Measurements from ENCODE around the gene TMEM200C. TPM values are rescaled to one million over a fixed set of nuclear protein-coding genes. Genes with fewer than 3 reads are reported as not detected.

TMEM200C gene
- total and polyA plus RNA-seq, 10 of the 15 experiments (the other 5 are each of a cell fraction or from before 2014, with no cell fraction given), result not detected

- ChIA-PET SMC1A (ENCODE audit: uncharacterized antibody, unreplicated experiment) (interaction anchor here (0.6 to 0.7 kb wide), 2 partner anchors 11 to 57 kb away, joined by 3 to 4 read pairs; no protein-coding TSS in a partner anchor), POLR2A (no interaction called here), RAD21 (ENCODE audit: unreplicated experiment) (no interaction called here), CTCF (interaction anchor here (0.7 kb wide), 1 partner anchor 1061 kb away, joined by 3 read pairs; no protein-coding TSS in a partner anchor)
- BruUV-seq (replicated peaks), result no TSS peak
- TF ChIP-seq, protein P1, sequence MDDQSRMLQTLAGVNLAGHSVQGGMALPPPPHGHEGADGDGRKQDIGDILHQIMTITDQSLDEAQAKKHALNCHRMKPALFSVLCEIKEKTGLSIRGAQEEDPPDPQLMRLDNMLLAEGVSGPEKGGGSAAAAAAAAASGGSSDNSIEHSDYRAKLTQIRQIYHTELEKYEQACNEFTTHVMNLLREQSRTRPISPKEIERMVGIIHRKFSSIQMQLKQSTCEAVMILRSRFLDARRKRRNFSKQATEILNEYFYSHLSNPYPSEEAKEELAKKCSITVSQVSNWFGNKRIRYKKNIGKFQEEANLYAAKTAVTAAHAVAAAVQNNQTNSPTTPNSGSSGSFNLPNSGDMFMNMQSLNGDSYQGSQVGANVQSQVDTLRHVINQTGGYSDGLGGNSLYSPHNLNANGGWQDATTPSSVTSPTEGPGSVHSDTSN (IDR thresholded peaks at IDR 0.05; ENCODE audit: insufficient replicate concordance, low read depth, low read length), result no peak
- TF ChIP-seq SREBF1 (IDR thresholded peaks at IDR 0.05; ENCODE audit: low read length), result no peak
- no peak for TF ChIP-seq NR2C2 (IDR thresholded peaks at IDR 0.05; ENCODE audit: borderline replicate concordance, control insufficient read depth, insufficient read length, low read depth)
- TF ChIP-seq ZNF24 (IDR thresholded peaks at IDR 0.05), result no peak
- no peak for TF ChIP-seq NFYA (IDR thresholded peaks at IDR 0.05; ENCODE audit: borderline replicate concordance, low read depth, low read length)
- no peak for TF ChIP-seq ZNF622 (IDR thresholded peaks at IDR 0.05)
- no peak for TF ChIP-seq KLF5 (IDR thresholded peaks at IDR 0.05; ENCODE audit: partially characterized antibody)
- TF ChIP-seq SIN3A (IDR thresholded peaks at IDR 0.05; ENCODE audit: low read depth, low read length), result no peak
- no peak for TF ChIP-seq PML (IDR thresholded peaks at IDR 0.05; ENCODE audit: low read length)
- TF ChIP-seq WRNIP1 (IDR thresholded peaks at IDR 0.05; ENCODE audit: borderline replicate concordance, low read depth, low read length), result no peak
- no peak for TF ChIP-seq CHD2 (IDR thresholded peaks at IDR 0.05; ENCODE audit: borderline replicate concordance, low read depth, low read length)
- TF ChIP-seq, protein P2, sequence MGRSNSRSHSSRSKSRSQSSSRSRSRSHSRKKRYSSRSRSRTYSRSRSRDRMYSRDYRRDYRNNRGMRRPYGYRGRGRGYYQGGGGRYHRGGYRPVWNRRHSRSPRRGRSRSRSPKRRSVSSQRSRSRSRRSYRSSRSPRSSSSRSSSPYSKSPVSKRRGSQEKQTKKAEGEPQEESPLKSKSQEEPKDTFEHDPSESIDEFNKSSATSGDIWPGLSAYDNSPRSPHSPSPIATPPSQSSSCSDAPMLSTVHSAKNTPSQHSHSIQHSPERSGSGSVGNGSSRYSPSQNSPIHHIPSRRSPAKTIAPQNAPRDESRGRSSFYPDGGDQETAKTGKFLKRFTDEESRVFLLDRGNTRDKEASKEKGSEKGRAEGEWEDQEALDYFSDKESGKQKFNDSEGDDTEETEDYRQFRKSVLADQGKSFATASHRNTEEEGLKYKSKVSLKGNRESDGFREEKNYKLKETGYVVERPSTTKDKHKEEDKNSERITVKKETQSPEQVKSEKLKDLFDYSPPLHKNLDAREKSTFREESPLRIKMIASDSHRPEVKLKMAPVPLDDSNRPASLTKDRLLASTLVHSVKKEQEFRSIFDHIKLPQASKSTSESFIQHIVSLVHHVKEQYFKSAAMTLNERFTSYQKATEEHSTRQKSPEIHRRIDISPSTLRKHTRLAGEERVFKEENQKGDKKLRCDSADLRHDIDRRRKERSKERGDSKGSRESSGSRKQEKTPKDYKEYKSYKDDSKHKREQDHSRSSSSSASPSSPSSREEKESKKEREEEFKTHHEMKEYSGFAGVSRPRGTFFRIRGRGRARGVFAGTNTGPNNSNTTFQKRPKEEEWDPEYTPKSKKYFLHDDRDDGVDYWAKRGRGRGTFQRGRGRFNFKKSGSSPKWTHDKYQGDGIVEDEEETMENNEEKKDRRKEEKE (IDR thresholded peaks at IDR 0.05), result no peak
- no peak for TF ChIP-seq IRF5 (IDR thresholded peaks at IDR 0.05; ENCODE audit: borderline replicate concordance)
- TF ChIP-seq ZZZ3 (IDR thresholded peaks at IDR 0.05; ENCODE audit: control insufficient read depth, insufficient read length, low read depth), result no peak
- TF ChIP-seq SRF (IDR thresholded peaks at IDR 0.05; ENCODE audit: low read depth in 2 of 2, low read length in 2 of 2), result no peak
- ATAC-seq (no peak), FAIRE-seq (no peak), DNase-seq (ENCODE audit: low read depth, low spot score) (no peak)
- no peaks in the 10 kb centered on the region for H3K79me2 ChIP-seq (ENCODE audit: control insufficient read depth, insufficient read depth, low read length)
- H3K4me1 ChIP-seq (ENCODE audit: control insufficient read depth, insufficient read depth, low read length), result no peaks in the 10 kb centered on the region
- in situ Hi-C loops (cut with MboI), result no loop called here
- no peak overlapping the region for H2AFZ ChIP-seq (ENCODE audit: control insufficient read depth, low read depth, low read length)
- intact Hi-C loops (cut with micrococcal nuclease; ENCODE audit: unreplicated experiment), result no loop called here
- H3K36me3 ChIP-seq (ENCODE audit: control insufficient read depth in 2 of 2, insufficient read depth in 2 of 2, low read length in 1 of 2), result no peaks in the 10 kb centered on the region
- WGBS (ENCODE audit: insufficient coverage, insufficient replicate concordance, low lambda C conversion rate, missing lambda C conversion rate), result 95% methylated on average over 3 of the region's 3 CpGs
- no peaks in the 10 kb centered on the region for H3K9me3 ChIP-seq (replicated peaks; ENCODE audit: control insufficient read depth, insufficient read depth, low read length)
- H4K20me1 ChIP-seq (ENCODE audit: control insufficient read depth, insufficient read depth), result no peaks in the 10 kb centered on the region
- H3K27ac ChIP-seq (ENCODE audit: control insufficient read depth, insufficient read depth), result no peak overlapping the region
- H3K9ac ChIP-seq (ENCODE audit: control insufficient read depth, insufficient read depth, low read length), result no peak overlapping the region
- no peak overlapping the region for H3K4me2 ChIP-seq (ENCODE audit: control insufficient read depth, insufficient read depth)
- peaks cover 0 to 2% of the 10 kb centered on the region in 2 experiments; a peak in 1 of 4 replicates for H3K27me3 ChIP-seq (replicated peaks in 1 of 2; ENCODE audit: control insufficient read depth in 2 of 2, insufficient read depth in 2 of 2, low read length in 1 of 2)
- no peak overlapping the region for H3K4me3 ChIP-seq
Measured at GRCh38 chr18:5944448-5944847, 49.1 kb upstream of the TMEM200C start.

Data from GM12878 (cell line).